ENCODE measurements around the gene DIP2B. TPM values are rescaled to one million over a fixed set of nuclear protein-coding genes. Genes with fewer than 3 reads are reported as not detected.

DIP2B gene
- total RNA-seq, 1 donor from 2014 or later, result 28.6 TPM

DNA sequence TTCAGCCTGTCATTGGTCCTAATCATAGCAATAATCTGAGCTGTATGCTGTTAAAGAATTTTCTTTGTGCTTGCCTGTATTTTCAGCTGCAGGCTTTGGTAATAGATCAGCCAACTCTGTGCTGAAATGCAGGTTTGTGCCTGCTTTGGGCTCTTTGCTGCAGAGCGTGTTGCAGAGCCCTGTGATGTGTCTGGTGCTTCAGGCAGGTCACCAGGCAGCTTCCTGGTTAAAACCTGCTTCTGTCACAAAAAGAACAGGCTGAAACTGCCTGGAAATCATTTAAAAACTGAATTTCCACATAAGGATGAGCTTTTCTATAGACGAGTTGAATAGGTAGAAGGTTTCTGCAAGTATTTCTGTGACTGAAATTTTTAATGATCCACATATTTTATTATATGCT lies 3.1 kb downstream of the DIP2B start:
- peaks cover 42% of the 10 kb centered on the region for H3K4me1 ChIP-seq
- no peaks in the 10 kb centered on the region for H3K27me3 ChIP-seq
- no peak for ATAC-seq
- H3K36me3 ChIP-seq, result no peaks in the 10 kb centered on the region
- DNase-seq, result no peak
- H3K27ac ChIP-seq, result no peak overlapping the region
- no peaks in the 10 kb centered on the region for H3K9me3 ChIP-seq
- no peak for TF ChIP-seq CTCF (IDR thresholded peaks at IDR 0.05)
- intact Hi-C loops (cut with DNase I), result loop anchor here (10.0 kb wide), 1 partner anchor 127 kb away; no protein-coding TSS in a partner anchor
- no peak overlapping the region for H3K4me3 ChIP-seq

GRCh38 chr12:50508414-50508813 lies 3.6 kb downstream of the DIP2B start:
- no peaks in the 10 kb centered on the region for H3K27me3 ChIP-seq
- H3K4me3 ChIP-seq, result no peak overlapping the region
- H3K27ac ChIP-seq, result no peak overlapping the region
- H3K36me3 ChIP-seq, result no peaks in the 10 kb centered on the region
- no peaks in the 10 kb centered on the region for H3K9me3 ChIP-seq
- peaks cover 46% of the 10 kb centered on the region for H3K4me1 ChIP-seq
- ATAC-seq (no peak), DNase-seq (no peak)
- TF ChIP-seq CTCF (IDR thresholded peaks at IDR 0.05), result no peak
- intact Hi-C loops (cut with DNase I), result loop anchor here (10.0 kb wide), 1 partner anchor 126 kb away; no protein-coding TSS in a partner anchor

DNA sequence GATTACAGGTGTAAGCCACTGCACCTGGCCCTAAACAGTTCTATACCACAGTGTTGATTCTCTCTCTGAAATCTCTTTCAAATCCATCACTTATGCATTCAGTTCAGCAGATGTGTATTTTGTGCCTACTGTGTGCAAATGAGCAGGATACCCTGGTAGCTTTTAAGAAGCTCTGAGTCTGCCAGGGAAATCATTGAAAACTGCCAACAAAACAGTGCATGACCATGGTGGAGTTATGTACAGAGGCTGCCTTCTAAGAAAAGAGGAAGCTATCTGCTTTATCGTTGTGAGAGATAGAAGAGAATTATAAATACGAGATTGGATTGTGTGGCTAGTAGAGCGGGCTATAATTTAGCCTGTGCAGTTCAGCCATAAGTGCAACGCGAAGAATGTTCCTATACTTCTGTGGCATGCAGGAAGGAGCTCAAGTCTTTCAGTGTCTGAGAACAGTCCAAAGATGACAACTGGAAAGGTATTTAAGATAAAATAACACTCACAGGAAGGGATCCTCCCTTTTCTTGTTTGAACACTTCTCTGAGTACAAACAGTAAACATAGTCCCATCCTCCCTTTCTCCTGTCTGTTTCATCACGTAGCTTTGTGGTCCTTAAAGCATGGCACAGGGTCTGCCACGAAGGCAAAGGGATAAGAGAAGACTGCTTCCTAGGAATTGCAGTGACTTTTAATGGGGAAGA lies 4.3 kb downstream of the DIP2B start:
- Histone ChIP-seq H3K27ac (no peak overlapping the region), H3K4me3 (no peak overlapping the region), H3K4me1 (peaks cover 49% of the 10 kb centered on the region), H3K27me3 (no peaks in the 10 kb centered on the region), H3K36me3 (no peaks in the 10 kb centered on the region), H3K9me3 (no peaks in the 10 kb centered on the region)
- intact Hi-C loops (cut with DNase I), result loop anchor here (10.0 kb wide), 1 partner anchor 126 kb away; no protein-coding TSS in a partner anchor
- DNase-seq, result no peak
- no peak for TF ChIP-seq CTCF (IDR thresholded peaks at IDR 0.05)
- no peak for ATAC-seq

DNA sequence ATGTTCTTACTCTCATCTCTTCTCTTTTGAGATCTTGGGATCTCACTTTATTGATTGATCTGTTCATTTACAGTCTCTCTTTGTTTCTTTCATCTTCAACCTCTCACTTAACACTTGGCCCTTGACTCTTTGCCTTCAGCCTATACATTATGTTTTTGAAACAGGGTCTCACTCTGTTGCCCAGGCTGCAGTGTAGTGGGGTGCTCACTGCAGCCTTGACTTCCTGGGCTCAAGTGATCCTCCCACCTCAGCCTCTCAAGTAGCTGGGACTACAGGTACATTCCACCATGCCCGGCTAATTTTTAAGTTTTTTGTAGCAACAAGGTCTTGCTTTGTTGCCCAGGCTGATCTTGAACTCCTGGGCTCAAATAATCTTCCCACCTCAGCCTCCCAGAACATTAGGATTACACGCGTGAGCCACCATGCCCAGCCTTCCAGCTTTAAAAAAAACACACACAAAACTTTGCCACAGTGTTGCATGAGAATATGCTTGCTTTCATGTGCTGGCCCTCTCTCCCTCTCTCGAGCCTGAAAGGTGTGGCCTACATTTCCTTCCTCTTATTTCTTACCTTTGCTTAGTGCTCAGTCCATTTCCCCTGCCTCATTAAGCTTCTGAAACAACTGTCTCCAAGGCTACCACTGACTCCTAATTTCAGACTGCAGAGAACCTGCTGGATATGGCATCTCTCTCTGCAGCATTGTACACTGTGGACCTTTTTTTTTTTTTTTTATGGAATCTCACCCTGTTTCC lies 9.9 kb downstream of the DIP2B start:
- DNase-seq, result no peak
- no peak for TF ChIP-seq CTCF (IDR thresholded peaks at IDR 0.05)
- Histone ChIP-seq H3K4me3 (no peak overlapping the region), H3K27ac (no peak overlapping the region), H3K36me3 (no peaks in the 10 kb centered on the region), H3K9me3 (no peaks in the 10 kb centered on the region), H3K27me3 (no peaks in the 10 kb centered on the region), H3K4me1 (peaks cover 45% of the 10 kb centered on the region)
- intact Hi-C loops (cut with DNase I), result no loop called here
- peak; percentile 25 for ATAC-seq

DNA sequence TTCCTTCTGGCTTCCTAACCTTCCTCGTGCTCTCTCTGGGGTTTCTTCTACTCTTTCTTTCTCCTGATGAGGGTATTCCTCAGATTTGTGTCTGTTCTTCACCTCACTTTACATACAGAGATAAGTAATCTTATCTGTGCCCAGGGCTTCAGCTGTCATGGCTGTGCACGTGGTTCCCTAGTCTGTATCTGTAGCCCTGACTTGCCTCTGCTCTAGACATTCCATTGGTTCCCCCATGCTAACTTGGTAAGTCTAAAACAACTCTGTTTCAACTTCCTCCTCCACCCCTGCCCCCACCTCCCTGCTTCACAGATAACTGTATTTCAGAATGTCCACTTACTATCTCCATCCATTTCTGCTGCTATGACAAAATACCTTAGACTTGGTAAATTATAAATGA lies 10.8 kb downstream of the DIP2B start:
- intact Hi-C loops (cut with DNase I), result no loop called here
- no peak overlapping the region for H3K4me3 ChIP-seq
- no peaks in the 10 kb centered on the region for H3K27me3 ChIP-seq
- H3K36me3 ChIP-seq, result no peaks in the 10 kb centered on the region
- H3K4me1 ChIP-seq, result peaks cover 47% of the 10 kb centered on the region
- H3K27ac ChIP-seq, result no peak overlapping the region
- ATAC-seq, result peak; percentile 60
- H3K9me3 ChIP-seq, result no peaks in the 10 kb centered on the region
- no peak for TF ChIP-seq CTCF (IDR thresholded peaks at IDR 0.05)
- no peak for DNase-seq
